Fibroblast of villous mesenchyme (primary cell): ENCODE results near the gene SERPINI1. TPM values are rescaled to one million over a fixed set of nuclear protein-coding genes. Genes with fewer than 3 reads are reported as not detected.
A peak's percentile ranks its signal among the peaks of the same experiment; 100 is the strongest.

Experiments used
- DNase-seq: peaks from one replicate; pipeline ENCODE4 v3.0.0-alpha.2; 2010; ENCODE audit warnings: low read depth
- H3K4me3 ChIP-seq: 2 replicates; pipeline ENCODE4 v1.5.1; 2011; ENCODE audit warnings: low read depth, mild to moderate bottlenecking, low read length
- total RNA-seq: library from RNA; depleted of rRNA; stranded (reverse); fragments of >200 nt; gene quantifications from 2 replicates; pipeline ENCODE4 v1.2.3, GENCODE V29; 2012
- TF ChIP-seq, protein P1 (sequence below): IDR thresholded peaks from 2 replicates; pipeline ENCODE4 v1.5.1; 2012; ENCODE audit warnings: low read depth, mild to moderate bottlenecking, low read length; ENCODE audit not compliant: insufficient read depth

The SERPINI1 gene
- total RNA-seq, 1 donor, result 2.2 TPM

- H3K4me3 ChIP-seq, result no peak overlapping the region
- TF ChIP-seq, protein P1, sequence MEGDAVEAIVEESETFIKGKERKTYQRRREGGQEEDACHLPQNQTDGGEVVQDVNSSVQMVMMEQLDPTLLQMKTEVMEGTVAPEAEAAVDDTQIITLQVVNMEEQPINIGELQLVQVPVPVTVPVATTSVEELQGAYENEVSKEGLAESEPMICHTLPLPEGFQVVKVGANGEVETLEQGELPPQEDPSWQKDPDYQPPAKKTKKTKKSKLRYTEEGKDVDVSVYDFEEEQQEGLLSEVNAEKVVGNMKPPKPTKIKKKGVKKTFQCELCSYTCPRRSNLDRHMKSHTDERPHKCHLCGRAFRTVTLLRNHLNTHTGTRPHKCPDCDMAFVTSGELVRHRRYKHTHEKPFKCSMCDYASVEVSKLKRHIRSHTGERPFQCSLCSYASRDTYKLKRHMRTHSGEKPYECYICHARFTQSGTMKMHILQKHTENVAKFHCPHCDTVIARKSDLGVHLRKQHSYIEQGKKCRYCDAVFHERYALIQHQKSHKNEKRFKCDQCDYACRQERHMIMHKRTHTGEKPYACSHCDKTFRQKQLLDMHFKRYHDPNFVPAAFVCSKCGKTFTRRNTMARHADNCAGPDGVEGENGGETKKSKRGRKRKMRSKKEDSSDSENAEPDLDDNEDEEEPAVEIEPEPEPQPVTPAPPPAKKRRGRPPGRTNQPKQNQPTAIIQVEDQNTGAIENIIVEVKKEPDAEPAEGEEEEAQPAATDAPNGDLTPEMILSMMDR, result no peak
- peak; percentile 10 for DNase-seq
Observed at GRCh38 chr3:167732313-167733065, 3.0 kb upstream of the SERPINI1 start.

DNA sequence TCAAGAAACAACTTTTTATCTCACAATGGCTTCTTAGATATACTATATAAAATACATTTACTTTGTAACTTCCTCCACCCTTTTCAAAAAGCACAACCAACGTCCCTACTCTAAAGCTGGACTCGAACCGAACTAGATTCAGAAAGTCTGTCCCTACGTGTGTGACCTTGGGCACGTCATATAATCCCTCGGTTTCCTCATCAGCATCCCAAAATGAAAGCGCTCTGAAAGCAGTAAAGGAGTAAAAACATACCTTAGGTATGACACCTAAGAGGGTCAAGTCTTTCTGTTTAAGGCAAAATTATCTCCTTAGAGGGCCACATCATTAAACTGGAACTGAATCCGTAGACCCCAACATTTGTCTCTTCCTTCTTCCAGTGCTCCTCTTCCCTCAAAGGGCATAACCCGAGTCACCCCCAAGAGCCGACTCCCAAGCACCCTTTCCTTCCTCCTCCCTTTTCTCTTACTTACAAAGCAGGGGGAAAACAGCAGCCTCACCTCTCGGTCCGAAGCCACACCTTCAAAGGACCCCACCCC lies 1.5 kb upstream of the SERPINI1 start:
- peak; percentile 53 for DNase-seq
- TF ChIP-seq, protein P1, result no peak
- H3K4me3 ChIP-seq, result peak overlapping the region; percentile 98

GRCh38 chr3:167734498-167735232 lies 856 bp upstream of the SERPINI1 start, which contains the start of gene PDCD10:
Gene PDCD10 (minus strand): TSS chr3:167734892. CDS start chr3:167720157, 14,735 bp downstream.
- TF ChIP-seq, protein P1, result peak; percentile 7
- H3K4me3 ChIP-seq, result peak within 1 kb of the TSS; percentile 98
- peak; percentile 99 for DNase-seq

GRCh38 chr3:167736264-167736787 lies 805 bp downstream of the SERPINI1 start:
- no peak overlapping the region for H3K4me3 ChIP-seq

DNA sequence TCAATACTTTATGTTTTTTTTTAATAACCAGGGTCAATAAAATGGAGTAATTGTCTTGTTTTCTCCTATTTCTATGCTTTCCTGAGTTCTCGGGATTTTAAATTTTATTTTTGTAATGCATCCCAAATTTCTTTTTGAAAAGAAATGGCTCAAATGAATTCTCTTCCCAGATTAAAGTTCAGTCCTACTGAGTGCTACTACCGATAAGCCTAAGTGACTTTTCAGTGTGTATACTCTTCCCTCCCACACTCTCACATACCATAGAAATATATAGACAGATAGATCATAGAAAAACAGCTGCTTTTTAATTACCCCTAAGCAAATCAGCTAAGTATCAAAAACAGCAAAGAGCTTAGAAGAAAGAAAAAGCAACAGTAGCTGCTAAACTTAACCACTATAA lies 1.5 kb downstream of the SERPINI1 start:
- TF ChIP-seq, protein P1, result no peak
- no peak overlapping the region for H3K4me3 ChIP-seq

More at GRCh38 chr3:167736264-167736787, 805 bp downstream of the SERPINI1 start:
- TF ChIP-seq, protein P1, result no peak
- DNase-seq, result no peak

DNA sequence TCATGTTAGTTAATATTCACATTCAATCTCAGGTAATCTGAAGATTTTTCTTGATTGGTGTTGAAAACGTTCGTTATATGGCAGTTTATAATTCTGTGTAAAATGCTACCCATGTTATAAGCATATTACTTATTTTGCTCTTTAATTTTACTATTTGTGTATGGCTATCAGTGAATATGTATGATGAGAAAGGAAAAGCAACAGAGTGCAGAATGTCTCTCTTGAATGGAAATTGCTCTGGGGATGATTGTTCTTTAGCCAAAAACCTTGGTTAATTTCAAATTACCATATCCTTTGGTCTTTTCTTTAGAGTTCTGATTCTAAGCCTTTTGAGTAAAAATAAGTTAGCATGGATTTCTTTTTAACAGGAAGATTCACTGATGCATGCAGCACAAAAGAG lies 2.5 kb downstream of the SERPINI1 start:
- TF ChIP-seq, protein P1, result no peak
- no peak for DNase-seq

More for the DNA sequence above, 1.5 kb downstream of the SERPINI1 start:
- no peak for DNase-seq

More for the DNA sequence above, 2.5 kb downstream of the SERPINI1 start:
- H3K4me3 ChIP-seq, result no peak overlapping the region
